Neural cell (in vitro differentiated cells): ENCODE measurements around the gene ASNSD1. TPM values are rescaled to one million over a fixed set of nuclear protein-coding genes. Genes with fewer than 3 reads are reported as not detected.
"Not testable (repeated sequence)": the region's sequence is repeated elsewhere in the genome, so short reads cannot be mapped to it uniquely, and the experiment has no call there.

ENCODE experiments used
- H2AFZ ChIP-seq: fragments of 200-600, 300-800 bp; sonication (generic), shearing (Covaris generic); 2 replicates; pipeline ENCODE4 v1.6.0; 2014; ENCODE audit warnings: low read depth, mild to moderate bottlenecking, antibody characterized with exemption, low read length, moderate library complexity
- H3F3A ChIP-seq: fragments of 200-600 bp; shearing (Covaris generic); 2 replicates; pipeline ENCODE4 v1.6.1; 2016; ENCODE audit warnings: mild to moderate bottlenecking, moderate library complexity, mixed read lengths, antibody characterized with exemption, low read length; ENCODE audit not compliant: insufficient read depth, poor library complexity, severe bottlenecking
- H3K27ac ChIP-seq: fragments of 200-600, 300-800 bp; sonication (generic), shearing (Covaris generic); 2 replicates; pipeline ENCODE4 v1.5.1; 2014; ENCODE audit warnings: mild to moderate bottlenecking, low read length, moderate library complexity
- H3K27me3 ChIP-seq: fragments of 300-800, 200-600 bp; sonication (generic), shearing (Covaris generic); 2 replicates; pipeline ENCODE4 v1.6.0; 2014; ENCODE audit warnings: mild to moderate bottlenecking, low read depth, low read length, moderate library complexity; ENCODE audit not compliant: insufficient read depth
- H3K36me3 ChIP-seq: fragments of 300-800, 200-600 bp; sonication (generic), shearing (Covaris generic); 2 replicates; pipeline ENCODE4 v1.5.1; 2014; ENCODE audit warnings: mild to moderate bottlenecking, antibody characterized with exemption, low read length, moderate library complexity; ENCODE audit not compliant: insufficient read depth
- H3K4me2 ChIP-seq: fragments of 300-800, 200-600 bp; sonication (generic), shearing (Covaris generic); 2 replicates; pipeline ENCODE4 v1.6.0; 2014; ENCODE audit warnings: mild to moderate bottlenecking, low read length
- H3K4me3 ChIP-seq: fragments of 300-800, 200-600 bp; sonication (generic), shearing (Covaris generic); 2 replicates; pipeline ENCODE4 v1.5.1; 2014; ENCODE audit warnings: mild to moderate bottlenecking, low read length, moderate library complexity
- H3K79me2 ChIP-seq: fragments of 200-600 bp; shearing (Covaris generic); replicated peaks from 2 replicates; pipeline ENCODE4 v1.6.0; 2014; ENCODE audit warnings: mild to moderate bottlenecking, low read length, moderate library complexity; ENCODE audit not compliant: insufficient read depth
- H3K9ac ChIP-seq: fragments of 300-800, 200-600 bp; sonication (generic), shearing (Covaris generic); 2 replicates; pipeline ENCODE4 v1.6.1; 2016; ENCODE audit warnings: mild to moderate bottlenecking, low read length, mixed read lengths
- H3K9me2 ChIP-seq: fragments of 200-600 bp; shearing (Covaris generic); 2 replicates; pipeline ENCODE4 v1.6.1; 2016; ENCODE audit warnings: mild to moderate bottlenecking, low read length, mixed read lengths; ENCODE audit not compliant: insufficient read depth
- H3K9me3 ChIP-seq: fragments of 200-600, 300-800 bp; sonication (generic), shearing (Covaris generic); 2 replicates; pipeline ENCODE4 v1.6.1; 2016; ENCODE audit warnings: mild to moderate bottlenecking, mixed run types, low read length, moderate library complexity, mixed read lengths
- H4K20me1 ChIP-seq: fragments of 200-600 bp; shearing (Covaris generic); 2 replicates; pipeline ENCODE4 v1.6.1; 2016; ENCODE audit warnings: mild to moderate bottlenecking, mixed run types; ENCODE audit not compliant: insufficient read depth
- CTCF ChIP-seq: fragments of 450-650 bp; IDR thresholded peaks from 2 replicates; pipeline ENCODE4 v1.5.1; 2014; ENCODE audit warnings: antibody characterized with exemption, mild to moderate bottlenecking, moderate library complexity; ENCODE audit not compliant: poor library complexity, severe bottlenecking
- EP300 ChIP-seq: fragments of 450-650 bp; conservative IDR thresholded peaks from 2 replicates; pipeline ENCODE4 v1.6.1; 2014; ENCODE audit warnings: antibody characterized with exemption, mild to moderate bottlenecking, moderate library complexity; ENCODE audit not compliant: poor library complexity, severe bottlenecking
- EZH2 ChIP-seq: fragments of 200-600, 300-800 bp; shearing (Covaris generic), sonication (generic); IDR thresholded peaks from 2 replicates; pipeline ENCODE4 v1.6.1; 2014; ENCODE audit warnings: antibody characterized with exemption, low read length, borderline replicate concordance, mild to moderate bottlenecking; ENCODE audit not compliant: insufficient read depth, poor library complexity, severe bottlenecking
- MXI1 ChIP-seq: fragments of 450-650 bp; conservative IDR thresholded peaks from 2 replicates; pipeline ENCODE4 v1.6.1; 2014; ENCODE audit warnings: antibody characterized with exemption, mild to moderate bottlenecking; ENCODE audit not compliant: poor library complexity, severe bottlenecking
- POLR2AphosphoS5 ChIP-seq: IDR thresholded peaks from 2 replicates; pipeline ENCODE4 v1.6.1; 2012
- RAD21 ChIP-seq: fragments of 450-650 bp; conservative IDR thresholded peaks from 2 replicates; pipeline ENCODE4 v1.6.1; 2014; ENCODE audit warnings: antibody characterized with exemption, mild to moderate bottlenecking, moderate library complexity
- REST ChIP-seq: IDR thresholded peaks from 2 replicates; pipeline ENCODE4 v1.6.1; 2012; ENCODE audit warnings: borderline replicate concordance
- SMC3 ChIP-seq: fragments of 450-650 bp; conservative IDR thresholded peaks from 2 replicates; pipeline ENCODE4 v1.6.1; 2014; ENCODE audit warnings: antibody characterized with exemption, mild to moderate bottlenecking, moderate library complexity; ENCODE audit not compliant: poor library complexity
- TAF1 ChIP-seq: IDR thresholded peaks from 2 replicates; pipeline ENCODE4 v1.6.1; 2012; ENCODE audit warnings: low read depth
- polyA plus RNA-seq: library from polyadenylated mRNA; depleted of rRNA; stranded (reverse); fragments of >200 nt; gene quantifications from 2 replicates; pipeline ENCODE4 v1.2.3, GENCODE V29; 2014

ASNSD1 gene
- polyA plus RNA-seq, 1 donor from 2014 or later, result 94.3 TPM

GRCh38 chr2:189684811-189685210 lies 23.6 kb downstream of the ASNSD1 start:
- Histone ChIP-seq H2AFZ (no peak overlapping the region), H3K27ac (no peak overlapping the region), H3K36me3 (no peaks in the 10 kb centered on the region), H3K9ac (no peak overlapping the region), H3K27me3 (no peaks in the 10 kb centered on the region), H3K9me2 (no peaks in the 10 kb centered on the region), H3K79me2 (no peaks in the 10 kb centered on the region), H3K4me2 (no peak overlapping the region), H3F3A (no peaks in the 10 kb centered on the region), H3K9me3 (no peaks in the 10 kb centered on the region), H4K20me1 (no peaks in the 10 kb centered on the region), H3K4me3 (no peak overlapping the region)
- TF ChIP-seq RAD21 (no peak), REST (no peak), TAF1 (no peak), SMC3 (no peak), CTCF (no peak), EZH2 (no peak), POLR2AphosphoS5 (no peak), MXI1 (no peak), EP300 (no peak)

DNA sequence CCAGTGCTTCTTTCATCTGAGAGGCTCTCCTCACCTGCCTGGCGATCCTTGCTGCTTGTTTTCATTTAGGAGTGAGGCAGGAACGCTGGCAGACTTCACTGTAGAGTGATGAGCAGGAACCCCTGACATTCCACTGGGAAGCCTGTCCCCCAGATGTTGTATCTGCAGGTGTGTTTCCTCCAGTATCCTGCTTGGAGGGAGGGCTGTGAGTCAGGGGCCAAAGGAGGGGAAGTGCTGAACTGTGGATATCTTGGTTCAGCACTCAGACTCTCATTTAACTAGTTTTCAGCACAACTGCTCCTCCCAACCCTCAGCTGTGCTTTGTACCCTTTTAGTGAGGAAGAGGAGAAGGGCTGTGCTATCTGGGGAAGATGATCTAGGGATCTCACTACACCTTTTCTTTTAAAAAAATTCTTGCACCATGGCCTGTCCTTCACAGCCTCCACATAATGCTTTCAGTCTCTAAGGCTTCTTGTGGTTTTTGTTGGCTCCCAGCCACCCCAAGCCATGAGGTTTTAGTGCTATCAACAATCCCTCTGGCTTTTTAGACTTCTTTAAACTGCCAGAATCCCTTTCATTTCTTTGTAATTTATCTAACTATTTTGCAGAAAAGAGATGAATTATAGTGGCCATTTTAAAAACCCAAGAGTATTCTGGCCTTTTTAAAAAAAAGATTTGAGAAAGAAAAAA lies 24.4 kb downstream of the ASNSD1 start:
- no peaks in the 10 kb centered on the region for H3K79me2 ChIP-seq
- no peaks in the 10 kb centered on the region for H3K9me3 ChIP-seq
- H4K20me1 ChIP-seq, result no peaks in the 10 kb centered on the region
- no peaks in the 10 kb centered on the region for H3K27me3 ChIP-seq
- no peaks in the 10 kb centered on the region for H3F3A ChIP-seq
- no peaks in the 10 kb centered on the region for H3K9me2 ChIP-seq
- no peak overlapping the region for H2AFZ ChIP-seq
- no peak overlapping the region for H3K27ac ChIP-seq
- no peak overlapping the region for H3K4me2 ChIP-seq
- no peak overlapping the region for H3K4me3 ChIP-seq
- H3K36me3 ChIP-seq, result no peaks in the 10 kb centered on the region
- TF ChIP-seq RAD21 (no peak), POLR2AphosphoS5 (no peak), CTCF (no peak), EP300 (no peak), TAF1 (no peak), REST (no peak), MXI1 (no peak)
- H3K9ac ChIP-seq, result no peak overlapping the region

DNA sequence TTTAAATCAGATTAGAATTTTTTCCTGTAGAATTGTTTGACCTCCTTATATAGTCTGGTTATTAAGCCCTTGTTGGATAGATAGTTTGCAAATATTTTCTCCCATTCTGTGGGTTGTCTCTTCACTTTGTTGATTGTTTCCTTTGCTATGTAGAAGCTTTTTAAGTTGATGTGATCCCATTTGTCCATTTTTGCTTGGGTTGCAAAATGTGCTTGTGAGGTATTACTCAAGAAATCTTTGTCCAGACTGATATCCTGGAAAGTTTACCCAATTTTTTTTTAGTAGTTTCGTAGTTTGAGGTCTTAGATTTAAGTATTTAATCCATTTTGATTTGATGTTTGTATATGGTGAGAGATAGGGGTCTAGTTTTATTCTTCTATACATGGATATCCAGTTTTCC lies 26.5 kb downstream of the ASNSD1 start:
- H3K36me3 ChIP-seq, H3K9me2 ChIP-seq, H3K9ac ChIP-seq, H3K9me3 ChIP-seq, H3K27me3 ChIP-seq, H3K4me3 ChIP-seq, H3K79me2 ChIP-seq, H2AFZ ChIP-seq, H3K27ac ChIP-seq, H3F3A ChIP-seq, H3K4me2 ChIP-seq, H4K20me1 ChIP-seq: not testable (repeated sequence)
